GM21390 (cell line): Measurements from ENCODE around the gene TMPRSS11A.

Experiments
- ATAC-seq: cut with Tn5 transposase; IDR thresholded peaks from one replicate; pipeline ENCODE4 v1.9.1; 2021; ENCODE audit not compliant: unreplicated experiment

TMPRSS11A gene

GRCh38 chr4:67912080-67912479, 51.2 kb downstream of the TMPRSS11A start:
- ATAC-seq, result no peak

- ATAC-seq, result no peak
Observed at GRCh38 chr4:67911638-67912037, 51.7 kb downstream of the TMPRSS11A start.

DNA sequence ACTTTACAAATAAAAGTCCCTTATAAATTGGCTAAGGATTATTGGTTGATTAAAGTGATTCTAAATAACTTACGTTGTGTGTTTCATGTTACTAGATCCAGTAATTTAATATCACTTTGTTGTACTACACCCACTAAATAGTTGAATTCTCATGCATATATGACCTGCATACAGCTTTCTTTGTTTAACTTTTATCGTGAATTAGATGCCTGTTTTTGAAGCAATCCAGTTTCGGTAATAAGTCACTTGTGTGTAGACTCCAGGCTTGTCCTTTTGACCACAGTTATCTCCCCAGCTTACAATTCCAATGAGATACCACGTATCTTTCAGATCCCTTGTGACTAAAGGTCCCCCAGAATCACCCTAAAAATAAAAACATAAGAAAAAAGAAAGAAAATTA, 52.2 kb downstream of the TMPRSS11A start:
- no peak for ATAC-seq

GRCh38 chr4:67910585-67910905, 52.7 kb downstream of the TMPRSS11A start:
- ATAC-seq, result no peak

DNA sequence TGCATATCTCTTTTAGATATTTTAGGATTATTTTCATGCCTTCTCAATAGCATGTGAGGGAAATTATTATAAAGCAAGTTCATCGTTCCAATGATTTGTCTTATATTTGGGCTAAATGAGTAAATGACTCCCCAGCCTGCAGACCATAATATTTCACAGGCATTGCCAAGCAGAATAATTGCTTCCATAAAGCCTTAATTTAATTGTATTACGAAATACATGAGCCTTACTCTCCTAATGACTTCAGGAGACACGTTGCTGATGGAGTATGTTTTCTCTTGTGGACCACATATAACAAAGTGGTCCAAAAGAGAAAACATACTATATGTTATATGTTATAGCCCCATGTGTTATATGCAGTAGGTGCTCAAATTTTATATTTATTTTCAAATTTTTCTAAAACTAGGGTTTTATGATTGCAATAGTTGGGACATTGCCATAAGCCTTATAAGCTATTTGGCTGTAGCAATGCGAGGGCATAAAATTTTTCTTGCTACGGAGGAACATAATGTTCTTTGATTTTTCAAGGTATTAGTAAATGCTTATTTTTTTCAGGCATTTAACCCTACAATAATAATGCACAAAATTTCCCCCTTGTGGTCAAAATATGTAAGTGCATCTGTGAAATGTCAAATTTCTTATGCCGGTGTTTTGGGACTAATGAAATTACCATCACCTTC, 53.2 kb downstream of the TMPRSS11A start:
- no peak for ATAC-seq

- no peak for ATAC-seq
Observed at GRCh38 chr4:67907650-67908049, 55.6 kb downstream of the TMPRSS11A start.

- ATAC-seq, result no peak
Observed at GRCh38 chr4:67899096-67899495, 64.2 kb downstream of the TMPRSS11A start.

GRCh38 chr4:67897686-67898085, 65.6 kb downstream of the TMPRSS11A start:
- ATAC-seq, result no peak

DNA sequence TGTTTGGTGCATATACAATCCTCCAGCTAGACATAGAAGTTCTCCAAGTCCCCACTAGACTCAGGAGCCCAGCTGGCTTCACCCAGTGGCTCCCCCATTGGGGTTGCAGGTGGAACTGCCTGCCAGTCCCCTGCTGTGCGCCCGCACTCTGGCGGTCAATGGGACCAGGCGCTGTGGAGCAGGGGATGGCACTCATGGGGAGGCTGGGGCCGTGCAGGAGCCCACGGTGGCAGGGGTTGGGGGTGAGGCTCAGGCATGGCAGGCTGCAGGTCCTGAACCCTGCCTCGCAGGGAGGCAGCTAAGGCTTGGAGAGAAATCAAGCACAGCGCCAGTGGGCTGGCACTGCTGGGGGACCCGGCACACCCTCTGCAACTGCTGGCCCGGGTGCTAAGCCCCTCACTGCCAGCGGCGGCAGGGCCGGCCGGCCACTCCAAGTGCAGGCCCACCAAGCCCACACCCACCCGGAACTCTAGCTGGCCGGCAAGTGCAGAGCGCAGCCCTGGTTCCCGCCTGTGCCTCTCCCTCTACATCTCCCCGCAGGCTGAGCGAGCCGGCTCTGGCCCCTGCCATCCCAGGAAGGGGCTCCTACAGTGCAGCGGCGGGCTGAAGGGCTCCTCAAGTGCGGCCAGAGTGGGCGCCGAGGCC, 66.8 kb downstream of the TMPRSS11A start:
- no peak for ATAC-seq

DNA sequence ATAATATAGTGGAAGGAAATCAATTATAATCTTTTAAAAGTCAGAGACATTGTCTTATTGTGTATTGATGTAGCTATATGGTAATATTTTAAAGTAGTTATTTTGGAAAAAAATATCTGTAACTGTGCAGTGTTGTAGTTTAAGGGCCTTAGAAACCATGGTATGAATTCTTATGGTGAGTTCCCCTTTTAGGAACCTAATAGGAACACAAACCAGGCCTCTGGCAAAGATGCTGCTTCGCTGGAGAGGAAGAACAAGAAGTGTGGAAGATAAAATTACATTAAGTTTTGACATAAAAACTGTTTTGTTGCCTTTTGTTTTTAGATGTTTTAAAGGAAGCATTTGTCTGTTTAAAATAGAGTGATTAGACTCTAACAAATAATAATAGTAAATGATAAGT, 68.6 kb downstream of the TMPRSS11A start:
- no peak for ATAC-seq

DNA sequence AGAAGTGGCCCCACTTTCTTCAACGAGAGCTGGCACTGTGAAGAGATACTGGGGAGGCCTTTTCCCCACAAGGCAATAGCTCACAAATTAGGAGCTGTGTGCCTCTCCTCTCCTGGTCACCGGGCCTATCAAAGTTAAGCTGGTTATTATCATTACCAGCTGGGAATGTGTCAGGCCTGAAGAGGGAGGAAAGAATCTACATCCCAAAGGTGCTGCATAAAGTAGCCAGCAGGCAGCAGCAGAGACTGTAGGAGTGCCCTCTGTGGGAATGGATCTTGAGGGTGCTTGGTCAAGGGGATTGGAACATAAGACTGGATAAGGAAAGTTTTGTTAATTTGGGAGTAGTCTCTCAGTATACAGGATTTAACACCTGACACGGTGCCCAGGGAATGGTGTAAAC, 70.4 kb downstream of the TMPRSS11A start:
- ATAC-seq, result no peak

DNA sequence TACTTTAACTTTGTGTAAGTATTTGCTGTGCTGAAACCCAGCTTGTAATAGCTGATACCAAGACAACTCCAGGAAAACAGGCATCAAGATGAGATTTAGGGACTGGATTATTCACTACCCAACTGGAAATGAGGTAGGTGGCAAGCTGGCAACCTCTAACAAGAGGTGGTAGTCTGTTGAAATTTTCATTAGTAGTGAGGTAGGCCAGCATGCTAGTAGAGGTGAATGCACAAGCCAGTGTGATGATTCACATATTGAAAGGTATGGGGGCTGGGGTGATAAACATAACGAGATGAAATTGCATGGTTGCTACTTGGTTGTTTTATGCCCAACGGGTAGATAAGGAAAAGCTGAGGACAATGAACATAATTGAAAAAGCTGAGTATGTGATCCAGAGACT, 71.0 kb downstream of the TMPRSS11A start:
- ATAC-seq, result no peak

DNA sequence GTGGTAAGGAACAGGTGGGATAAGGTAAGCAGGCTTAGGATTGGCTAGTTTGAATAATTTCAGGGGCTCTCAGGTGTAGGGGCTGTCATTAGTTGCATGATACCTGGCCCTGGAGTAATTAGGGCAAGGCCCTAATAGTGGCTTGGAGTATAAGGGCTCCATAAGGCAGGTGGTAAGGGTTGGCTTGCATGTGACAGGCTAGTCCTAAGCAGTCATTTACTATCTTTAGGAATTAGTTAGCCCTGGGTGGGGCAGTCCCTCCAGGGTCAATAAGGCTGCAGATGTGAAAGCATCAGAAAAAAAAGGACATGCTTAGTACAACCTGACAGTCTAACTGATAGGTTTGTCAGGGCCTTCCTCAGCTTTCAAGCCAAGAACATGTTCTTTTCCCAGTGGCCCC, 71.6 kb downstream of the TMPRSS11A start:
- ATAC-seq, result no peak

DNA sequence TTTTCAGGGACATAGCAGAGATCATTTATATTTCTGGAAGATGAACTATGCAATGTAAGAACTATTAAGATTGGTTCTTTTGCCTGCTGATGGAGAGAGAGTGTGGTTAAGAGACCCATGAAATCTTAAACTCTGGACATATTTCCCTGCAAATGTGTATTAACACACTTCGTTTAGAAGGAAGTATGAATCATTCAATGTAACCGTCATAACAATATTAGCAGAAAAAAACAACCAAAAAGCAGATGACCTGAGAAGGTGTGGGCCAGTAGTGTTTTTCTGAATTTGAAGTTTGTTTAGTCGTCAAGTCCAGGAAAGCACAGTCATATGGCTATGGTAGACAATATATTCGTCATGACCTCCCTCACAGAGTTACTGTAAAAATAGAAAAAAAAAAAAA, 77.0 kb downstream of the TMPRSS11A start:
- ATAC-seq, result no peak

- no peak for ATAC-seq
Observed at GRCh38 chr4:67885762-67886161, 77.5 kb downstream of the TMPRSS11A start.

GRCh38 chr4:67884701-67885100, 78.6 kb downstream of the TMPRSS11A start:
- ATAC-seq, result no peak

- ATAC-seq, result no peak
Observed at GRCh38 chr4:67883902-67884301, 79.4 kb downstream of the TMPRSS11A start, which contains the start of gene TMPRSS11D. TMPRSS11D (minus strand) TSS chr4:67884002; CDS start chr4:67883933, 69 bp downstream.

- no peak for ATAC-seq
Observed at GRCh38 chr4:67883458-67883857, 79.8 kb downstream of the TMPRSS11A start.

DNA sequence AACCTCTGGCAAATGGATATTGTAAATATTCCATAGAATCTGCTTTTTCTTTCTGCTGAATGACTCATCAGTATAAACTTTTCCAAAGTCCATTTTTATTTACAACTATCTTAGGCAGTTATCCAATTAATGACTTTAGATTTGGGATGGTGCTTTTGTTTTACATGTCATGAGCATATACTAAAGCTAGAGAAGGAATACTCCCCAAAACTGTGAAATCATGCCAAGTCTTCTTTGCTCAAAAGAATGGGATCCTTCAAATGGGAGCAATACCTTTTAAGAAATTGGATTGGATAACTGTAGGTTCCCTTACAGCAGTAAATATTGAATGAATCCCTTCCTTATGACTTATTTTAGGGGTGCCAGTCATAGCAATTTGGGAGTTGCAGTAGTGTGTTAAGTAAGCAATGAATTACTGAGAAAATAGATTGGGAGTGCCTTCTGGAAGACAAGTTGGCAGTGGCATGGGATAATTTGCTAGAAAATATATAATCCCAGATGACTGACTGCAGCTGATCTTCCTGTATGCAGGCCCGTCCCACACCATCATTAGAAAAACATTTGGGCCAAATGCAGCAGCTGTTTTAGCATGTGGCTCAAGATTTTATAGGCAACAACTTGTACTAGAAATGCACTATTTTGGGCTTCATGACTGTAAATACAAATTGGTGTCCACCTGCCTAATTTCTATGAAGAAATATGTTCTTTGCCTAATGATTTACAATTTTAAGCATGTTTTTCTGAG, 82.3 kb downstream of the TMPRSS11A start:
- no peak for ATAC-seq

GRCh38 chr4:67879486-67879885, 83.8 kb downstream of the TMPRSS11A start:
- ATAC-seq, result no peak

GRCh38 chr4:67877086-67877485, 86.2 kb downstream of the TMPRSS11A start:
- ATAC-seq, result no peak

DNA sequence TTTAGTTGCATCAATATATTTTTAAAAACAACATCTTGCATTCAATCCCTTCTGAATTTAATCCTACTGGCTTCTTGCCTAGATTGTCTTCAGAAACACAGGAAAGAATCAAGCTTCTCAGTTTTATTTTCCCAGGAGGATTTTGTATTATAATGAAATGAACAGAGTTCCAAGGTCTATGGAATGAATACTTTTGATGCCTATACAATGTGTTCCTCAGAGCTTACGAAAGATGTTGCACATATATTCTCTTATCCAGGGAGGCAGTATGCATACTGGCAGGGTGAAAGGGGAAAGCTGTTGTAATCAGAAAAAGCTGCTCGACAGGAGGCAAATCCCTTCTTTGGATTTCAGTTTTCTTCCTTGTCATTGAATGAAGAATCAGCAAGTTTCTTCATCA, 88.3 kb downstream of the TMPRSS11A start:
- ATAC-seq, result no peak
